ENCODE results near the gene RASL10A.

RASL10A gene

GRCh38 chr22:29266564-29267461 lies 48.7 kb downstream of the RASL10A start (continued):
- TF ChIP-seq, protein P1, sequence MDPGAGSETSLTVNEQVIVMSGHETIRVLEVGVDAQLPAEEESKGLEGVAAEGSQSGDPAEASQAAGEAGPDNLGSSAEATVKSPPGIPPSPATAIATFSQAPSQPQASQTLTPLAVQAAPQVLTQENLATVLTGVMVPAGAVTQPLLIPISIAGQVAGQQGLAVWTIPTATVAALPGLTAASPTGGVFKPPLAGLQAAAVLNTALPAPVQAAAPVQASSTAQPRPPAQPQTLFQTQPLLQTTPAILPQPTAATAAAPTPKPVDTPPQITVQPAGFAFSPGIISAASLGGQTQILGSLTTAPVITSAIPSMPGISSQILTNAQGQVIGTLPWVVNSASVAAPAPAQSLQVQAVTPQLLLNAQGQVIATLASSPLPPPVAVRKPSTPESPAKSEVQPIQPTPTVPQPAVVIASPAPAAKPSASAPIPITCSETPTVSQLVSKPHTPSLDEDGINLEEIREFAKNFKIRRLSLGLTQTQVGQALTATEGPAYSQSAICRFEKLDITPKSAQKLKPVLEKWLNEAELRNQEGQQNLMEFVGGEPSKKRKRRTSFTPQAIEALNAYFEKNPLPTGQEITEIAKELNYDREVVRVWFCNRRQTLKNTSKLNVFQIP (CRISPR knock-in tag; IDR thresholded peaks at IDR 0.05; ENCODE audit: borderline replicate concordance, low read depth): no peak
- no peak for TF ChIP-seq CREB5 (CRISPR knock-in tag; IDR thresholded peaks at IDR 0.05; ENCODE audit: low read depth)
- TF ChIP-seq TOX (CRISPR knock-in tag; IDR thresholded peaks at IDR 0.05; ENCODE audit: borderline replicate concordance): no peak
- no peak for TF ChIP-seq RARB (CRISPR knock-in tag; IDR thresholded peaks at IDR 0.05)

GRCh38 chr22:29265929-29266328 lies 49.6 kb downstream of the RASL10A start:
- no peak for ATAC-seq
- TF ChIP-seq CSDC2 (CRISPR knock-in tag; IDR thresholded peaks at IDR 0.05) (no peak), ZC3H10 (CRISPR knock-in tag; IDR thresholded peaks at IDR 0.05) (no peak), ZFP3 (CRISPR knock-in tag; IDR thresholded peaks at IDR 0.05) (no peak), ARNTL (CRISPR knock-in tag; IDR thresholded peaks at IDR 0.05; ENCODE audit: borderline replicate concordance, low read depth) (no peak)
- TF ChIP-seq, protein P1 (CRISPR knock-in tag; IDR thresholded peaks at IDR 0.05; ENCODE audit: borderline replicate concordance, low read depth): no peak

DNA sequence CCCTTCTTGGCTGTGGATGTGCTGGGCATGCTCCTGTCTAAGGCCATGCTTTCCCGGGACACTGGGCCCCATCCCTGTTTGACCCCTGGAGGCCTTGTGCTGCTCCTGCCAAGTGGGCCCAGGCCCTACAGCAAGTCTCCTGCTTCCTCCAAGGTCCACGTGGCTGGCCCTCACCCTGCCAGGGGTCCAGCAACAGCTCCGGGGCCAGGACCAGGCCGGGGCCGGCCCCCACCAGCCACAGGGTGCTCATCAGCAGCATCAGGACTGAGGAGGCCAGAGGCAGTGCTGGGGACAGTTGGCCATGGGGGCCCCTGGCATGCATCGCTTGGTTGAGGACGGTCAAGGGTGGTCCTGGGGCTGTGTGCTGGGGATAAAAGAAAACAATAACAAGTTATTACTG lies 50.2 kb downstream of the RASL10A start:
- no peak for ATAC-seq
- no peak for TF ChIP-seq SNAI2 (CRISPR knock-in tag; IDR thresholded peaks at IDR 0.05)
- no peak for TF ChIP-seq BACH2 (CRISPR knock-in tag; IDR thresholded peaks at IDR 0.05; ENCODE audit: borderline replicate concordance)
- TF ChIP-seq ZNF70 (CRISPR knock-in tag; IDR thresholded peaks at IDR 0.05): no peak
- TF ChIP-seq GLIS3 (CRISPR knock-in tag; IDR thresholded peaks at IDR 0.05): no peak
- TF ChIP-seq ZFP30 (CRISPR knock-in tag; IDR thresholded peaks at IDR 0.05): no peak
- TF ChIP-seq, protein P1 (CRISPR knock-in tag; IDR thresholded peaks at IDR 0.05; ENCODE audit: borderline replicate concordance, low read depth): no peak
- TF ChIP-seq TCF4 (CRISPR knock-in tag; IDR thresholded peaks at IDR 0.05; ENCODE audit: borderline replicate concordance): no peak
- TF ChIP-seq, protein P2, sequence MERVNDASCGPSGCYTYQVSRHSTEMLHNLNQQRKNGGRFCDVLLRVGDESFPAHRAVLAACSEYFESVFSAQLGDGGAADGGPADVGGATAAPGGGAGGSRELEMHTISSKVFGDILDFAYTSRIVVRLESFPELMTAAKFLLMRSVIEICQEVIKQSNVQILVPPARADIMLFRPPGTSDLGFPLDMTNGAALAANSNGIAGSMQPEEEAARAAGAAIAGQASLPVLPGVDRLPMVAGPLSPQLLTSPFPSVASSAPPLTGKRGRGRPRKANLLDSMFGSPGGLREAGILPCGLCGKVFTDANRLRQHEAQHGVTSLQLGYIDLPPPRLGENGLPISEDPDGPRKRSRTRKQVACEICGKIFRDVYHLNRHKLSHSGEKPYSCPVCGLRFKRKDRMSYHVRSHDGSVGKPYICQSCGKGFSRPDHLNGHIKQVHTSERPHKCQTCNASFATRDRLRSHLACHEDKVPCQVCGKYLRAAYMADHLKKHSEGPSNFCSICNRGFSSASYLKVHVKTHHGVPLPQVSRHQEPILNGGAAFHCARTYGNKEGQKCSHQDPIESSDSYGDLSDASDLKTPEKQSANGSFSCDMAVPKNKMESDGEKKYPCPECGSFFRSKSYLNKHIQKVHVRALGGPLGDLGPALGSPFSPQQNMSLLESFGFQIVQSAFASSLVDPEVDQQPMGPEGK (CRISPR knock-in tag; IDR thresholded peaks at IDR 0.05; ENCODE audit: borderline replicate concordance): no peak
- TF ChIP-seq OSR1 (CRISPR knock-in tag; IDR thresholded peaks at IDR 0.05): no peak

DNA sequence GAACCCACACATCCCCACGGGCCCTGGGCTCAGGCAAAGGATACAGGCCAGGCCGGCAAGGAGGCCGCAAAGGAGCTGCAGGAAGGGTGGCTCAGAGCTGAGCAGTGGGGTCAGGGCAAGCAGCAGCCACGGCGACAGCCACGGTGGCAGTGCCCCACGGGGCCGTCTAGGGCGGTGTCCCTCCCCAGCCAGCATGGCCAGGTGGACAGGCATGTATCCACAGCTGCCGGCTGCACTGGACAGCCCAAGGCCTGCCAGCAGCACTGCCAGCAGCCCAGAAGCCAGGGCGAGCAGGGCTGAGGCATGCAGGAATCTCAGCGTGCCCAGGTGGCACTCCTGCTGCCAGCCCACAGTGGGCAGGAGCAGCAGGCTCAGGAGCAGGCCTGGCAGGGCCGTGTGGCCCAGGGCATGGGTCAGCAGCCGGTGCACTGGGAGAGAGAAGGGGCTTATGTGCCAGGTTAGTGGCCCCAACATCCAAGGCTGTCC lies 51.7 kb downstream of the RASL10A start:
- no peak for ATAC-seq
- TF ChIP-seq ARNTL (CRISPR knock-in tag; IDR thresholded peaks at IDR 0.05; ENCODE audit: borderline replicate concordance, low read depth): no peak
